Activated T-cell treated with anti-CD3 and anti-CD28 coated beads, Interleukin-2, amount 50 U/mL, for 72 hours (primary cell): ENCODE measurements around the gene JMJD8. TPM values are rescaled to one million over a fixed set of nuclear protein-coding genes. Genes with fewer than 3 reads are reported as not detected.

Experiments
- ATAC-seq, 2 donors: fragments of 150-1000 bp; cut with Tn5 transposase; replicated peaks in 1 of 2; 2 replicates each; pipeline ENCODE4 v1.10.0; 2021; ENCODE audit warnings: moderate library complexity in 2 of 2, mild to moderate bottlenecking in 1 of 2
- DNase-seq, 2 donors: peaks; one replicate each; pipeline ENCODE4 v3.0.0; 2021 to 2022; ENCODE audit warnings: mixed read lengths in 1 of 2
- H3K27ac Mint-ChIP-seq: one replicate; pipeline ENCODE4 v1.8.0; 2022; ENCODE audit warnings: mild to moderate bottlenecking, moderate library complexity, mixed read lengths
- H3K27me3 Mint-ChIP-seq: one replicate; pipeline ENCODE4 v1.8.0; 2022; ENCODE audit warnings: low read depth, mixed read lengths
- H3K36me3 Mint-ChIP-seq, 2 donors: one replicate each; pipeline ENCODE4 v1.8.0; 2022; ENCODE audit warnings: mixed read lengths in 2 of 2, mild to moderate bottlenecking in 1 of 2; ENCODE audit not compliant: insufficient read depth in 2 of 2
- H3K4me1 Mint-ChIP-seq: one replicate; pipeline ENCODE4 v1.8.0; 2022; ENCODE audit warnings: low read depth, mixed read lengths
- H3K4me3 Mint-ChIP-seq, 2 donors: one replicate each; pipeline ENCODE4 v1.8.0; 2022; ENCODE audit warnings: mild to moderate bottlenecking in 2 of 2, mixed read lengths in 2 of 2, moderate library complexity in 2 of 2
- H3K9me3 Mint-ChIP-seq, 2 donors: one replicate each; pipeline ENCODE4 v1.8.0; 2022; ENCODE audit warnings: mixed read lengths in 2 of 2
- total RNA-seq, 2 donors: library from RNA; stranded (reverse); gene quantifications; one replicate each; pipeline ENCODE4 v1.2.3, GENCODE V29; 2022

The JMJD8 gene
- total RNA-seq, 2 donors from 2014 or later, result 15.7 to 20.7 TPM

GRCh38 chr16:726438-727290 is 42.5 kb upstream of the JMJD8 start, which contains the start of the genes CCDC78 and HAGHL:
TSS of gene CCDC78 (minus strand) at chr16:726443. CDS start at chr16:726367, 76 bp downstream.
TSS of gene HAGHL (plus strand) at chr16:727106. CDS start at chr16:727510, 404 bp downstream.
- H3K4me1 Mint-ChIP-seq, result peaks cover 6% of the 10 kb centered on the region
- peak; percentile 61 to 71 for DNase-seq
- H3K27me3 Mint-ChIP-seq, result no peaks in the 10 kb centered on the region
- peak; percentile 29 to 41 for ATAC-seq
- no peaks in the 10 kb centered on the region for H3K36me3 Mint-ChIP-seq
- peak within 1 kb of the TSS; percentile 82 to 83 for H3K4me3 Mint-ChIP-seq
- H3K9me3 Mint-ChIP-seq, result no peaks in the 10 kb centered on the region
- no peak within 1 kb of the TSS for H3K27ac Mint-ChIP-seq

- Mint-ChIP-seq H3K4me3 (peak overlapping the region in 1 of 2 donors; percentile 83), H3K27me3 (no peaks in the 10 kb centered on the region), H3K9me3 (no peaks in the 10 kb centered on the region), H3K36me3 (no peaks in the 10 kb centered on the region), H3K4me1 (peaks cover 6% of the 10 kb centered on the region), H3K27ac (no peak overlapping the region)
- DNase-seq (no peak), ATAC-seq (no peak)
Observed at GRCh38 chr16:726188-726437, 42.0 kb upstream of the JMJD8 start.

- Mint-ChIP-seq H3K27me3 (no peaks in the 10 kb centered on the region), H3K4me1 (peaks cover 6% of the 10 kb centered on the region), H3K4me3 (peak overlapping the region in 1 of 2 donors; percentile 83), H3K27ac (no peak overlapping the region), H3K9me3 (no peaks in the 10 kb centered on the region), H3K36me3 (no peaks in the 10 kb centered on the region)
- DNase-seq (no peak), ATAC-seq (no peak)
Observed at GRCh38 chr16:725463-726187, 41.5 kb upstream of the JMJD8 start.

- Mint-ChIP-seq H3K27ac (no peak overlapping the region), H3K4me1 (peaks cover 10% of the 10 kb centered on the region), H3K36me3 (no peaks in the 10 kb centered on the region)
Observed at GRCh38 chr16:725041-725376, 40.9 kb upstream of the JMJD8 start.

GRCh38 chr16:724188-725040 is 40.3 kb upstream of the JMJD8 start:
- no peaks in the 10 kb centered on the region for H3K9me3 Mint-ChIP-seq
- no peaks in the 10 kb centered on the region for H3K27me3 Mint-ChIP-seq
- ATAC-seq (no peak), DNase-seq (no peak)
- no peak overlapping the region for H3K4me3 Mint-ChIP-seq
- H3K27ac Mint-ChIP-seq, result no peak overlapping the region
- H3K4me1 Mint-ChIP-seq, result peaks cover 15% of the 10 kb centered on the region
- no peaks in the 10 kb centered on the region for H3K36me3 Mint-ChIP-seq

More at GRCh38 chr16:725041-725376, 40.9 kb upstream of the JMJD8 start:
- Mint-ChIP-seq H3K4me3 (no peak overlapping the region), H3K9me3 (no peaks in the 10 kb centered on the region), H3K27me3 (no peaks in the 10 kb centered on the region)
- DNase-seq (no peak), ATAC-seq (no peak)

- no peak for DNase-seq
- H3K4me3 Mint-ChIP-seq, result no peak overlapping the region
- no peaks in the 10 kb centered on the region for H3K9me3 Mint-ChIP-seq
- ATAC-seq, result no peak
- no peak overlapping the region for H3K27ac Mint-ChIP-seq
- H3K27me3 Mint-ChIP-seq, result no peaks in the 10 kb centered on the region
- H3K36me3 Mint-ChIP-seq, result no peaks in the 10 kb centered on the region
- peaks cover 22% of the 10 kb centered on the region for H3K4me1 Mint-ChIP-seq
Observed at GRCh38 chr16:723695-724094, 39.6 kb upstream of the JMJD8 start.

GRCh38 chr16:722835-723633 is 38.9 kb upstream of the JMJD8 start:
- Mint-ChIP-seq H3K4me1 (peaks cover 24% of the 10 kb centered on the region), H3K27ac (no peak overlapping the region), H3K4me3 (peak overlapping the region; percentile 79 to 87), H3K9me3 (no peaks in the 10 kb centered on the region), H3K27me3 (no peaks in the 10 kb centered on the region), H3K36me3 (no peaks in the 10 kb centered on the region)
- no peak for ATAC-seq
- DNase-seq, result no peak

GRCh38 chr16:721765-722540 is 37.8 kb upstream of the JMJD8 start:
- no peaks in the 10 kb centered on the region for H3K36me3 Mint-ChIP-seq
- H3K4me3 Mint-ChIP-seq, result peak overlapping the region; percentile 79 to 87
- peak in 1 of 2 donors; percentile 36 for DNase-seq

GRCh38 chr16:720990-721764 is 37.0 kb upstream of the JMJD8 start, which contains the start of gene ANTKMT:
TSS of gene ANTKMT (plus strand) at chr16:721146. CDS start at chr16:721275, 129 bp downstream.
- Mint-ChIP-seq H3K4me1 (peaks cover 29% of the 10 kb centered on the region), H3K27ac (no peak within 1 kb of the TSS), H3K9me3 (no peaks in the 10 kb centered on the region), H3K27me3 (no peaks in the 10 kb centered on the region), H3K36me3 (no peaks in the 10 kb centered on the region), H3K4me3 (peak within 1 kb of the TSS; percentile 87 to 91)
- DNase-seq (peak; percentile 87), ATAC-seq (peak; percentile 82 to 83)

More at GRCh38 chr16:721765-722540, 37.8 kb upstream of the JMJD8 start:
- Mint-ChIP-seq H3K9me3 (no peaks in the 10 kb centered on the region), H3K27ac (no peak overlapping the region), H3K27me3 (no peaks in the 10 kb centered on the region), H3K4me1 (peaks cover 24% of the 10 kb centered on the region)
- ATAC-seq, result peak in 1 of 2 donors; percentile 4

- no peaks in the 10 kb centered on the region for H3K36me3 Mint-ChIP-seq
- DNase-seq (peak; percentile 41 to 49), ATAC-seq (peak; percentile 17 to 27)
- no peak overlapping the region for H3K27ac Mint-ChIP-seq
- H3K27me3 Mint-ChIP-seq, result no peaks in the 10 kb centered on the region
- peaks cover 29% of the 10 kb centered on the region for H3K4me1 Mint-ChIP-seq
- H3K4me3 Mint-ChIP-seq, result peak overlapping the region; percentile 87 to 91
- H3K9me3 Mint-ChIP-seq, result no peaks in the 10 kb centered on the region
Observed at GRCh38 chr16:720447-720989, 36.4 kb upstream of the JMJD8 start.
